Measurements from ENCODE around the gene PPP1R12A. TPM values are rescaled to one million over a fixed set of nuclear protein-coding genes. Genes with fewer than 3 reads are reported as not detected.

PPP1R12A gene
- total and polyA plus RNA-seq, 9 of the 15 experiments (the other 6 are each of a cell fraction or from before 2014, with no cell fraction given): 26.4 to 119 (median 53.3) TPM

GRCh38 chr12:79921786-79922185, 13.1 kb downstream of the PPP1R12A start:
- in situ Hi-C loops (cut with MboI): no loop called here
- POLR2A ChIA-PET: interaction anchor here (1.1 to 1.5 kb wide), 2 partner anchors 10 to 11 kb away, joined by 3 to 4 read pairs; no protein-coding TSS in a partner anchor
- CTCF ChIA-PET (ENCODE audit: low intra/inter-chr PET ratio): no interaction called here
- TF ChIP-seq, protein P1, sequence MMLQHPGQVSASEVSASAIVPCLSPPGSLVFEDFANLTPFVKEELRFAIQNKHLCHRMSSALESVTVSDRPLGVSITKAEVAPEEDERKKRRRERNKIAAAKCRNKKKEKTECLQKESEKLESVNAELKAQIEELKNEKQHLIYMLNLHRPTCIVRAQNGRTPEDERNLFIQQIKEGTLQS (IDR thresholded peaks at IDR 0.05): no peak
- TF ChIP-seq, protein P1 (CRISPR knock-in tag; conservative IDR thresholded peaks at IDR 0.05): no peak
- no peak for TF ChIP-seq CUX1 (CRISPR knock-in tag; IDR thresholded peaks at IDR 0.05)
- no peak for TF ChIP-seq CREB3 (tag; conservative IDR thresholded peaks at IDR 0.05; ENCODE audit: low read depth)
- no peak for TF ChIP-seq ATF7 (IDR thresholded peaks at IDR 0.05)
- no peak for TF ChIP-seq NFYB (IDR thresholded peaks at IDR 0.05; ENCODE audit: extremely low read depth, insufficient read length)
- TF ChIP-seq ZBTB9 (CRISPR knock-in tag; IDR thresholded peaks at IDR 0.05): no peak
- TF ChIP-seq HNRNPH1 (optimal IDR thresholded peaks at IDR 0.05; ENCODE audit: low read depth, low read length): no peak
- TF ChIP-seq RBBP5 (IDR thresholded peaks at IDR 0.05; ENCODE audit: borderline replicate concordance, insufficient read depth, low read length, poor library complexity, severe bottlenecking): no peak
- TF ChIP-seq CEBPB (tag; IDR thresholded peaks at IDR 0.05): no peak
- no peak for TF ChIP-seq TRIM28 (IDR thresholded peaks at IDR 0.05)
- TF ChIP-seq CCNT2 (IDR thresholded peaks at IDR 0.05; ENCODE audit: borderline replicate concordance, extremely low read depth, insufficient read length, low read depth, low read length): no peak
- no peak for TF ChIP-seq POLR2AphosphoS5 (IDR thresholded peaks at IDR 0.05; ENCODE audit: control insufficient read depth, insufficient read depth, low read depth, low read length)
- TF ChIP-seq CSDE1 (IDR thresholded peaks at IDR 0.05): no peak

More at GRCh38 chr12:79921786-79922185, 13.1 kb downstream of the PPP1R12A start:
- WGBS (ENCODE audit: insufficient coverage, low coverage, missing lambda C conversion rate): 100% methylated on average over 1 of the region's 1 CpG
- ATAC-seq: no peak
- no peak overlapping the region for H3K9ac ChIP-seq (ENCODE audit: insufficient read depth in 1 of 2, low read depth in 2 of 2, low read length in 2 of 2)
- no peaks in the 10 kb centered on the region for H3K27me3 ChIP-seq (ENCODE audit: control insufficient read depth in 2 of 2, insufficient read depth in 2 of 2, low read length in 2 of 2)
- H3K4me2 ChIP-seq (ENCODE audit: insufficient read depth, low read length): no peak overlapping the region
- no peak for DNase-seq (ENCODE audit: extremely low read depth in 1 of 4, low spot score in 3 of 4)
- no TSS peak for BruUV-seq (replicated peaks)
- no peak overlapping the region for H3K4me3 ChIP-seq
- no peaks in the 10 kb centered on the region for H3K9me3 ChIP-seq (replicated peaks; ENCODE audit: control insufficient read depth, insufficient read depth, low read depth, low read length)
- no peak overlapping the region for H3K27ac ChIP-seq (ENCODE audit: extremely low read depth, low read depth, low read length)
- H3K9me1 ChIP-seq (ENCODE audit: control insufficient read depth, insufficient read depth, low read length): no peaks in the 10 kb centered on the region
- intact Hi-C loops (cut with micrococcal nuclease): no loop called here
- H4K20me1 ChIP-seq (replicated peaks; ENCODE audit: control insufficient read depth, insufficient read depth, low read length): peaks cover 8% of the 10 kb centered on the region; the same call in 1 of the 2 replicates
- peaks cover 6% of the 10 kb centered on the region; the same call in 1 of the 3 replicates for H3K36me3 ChIP-seq (ENCODE audit: control insufficient read depth, insufficient read depth, low read length)
- peaks cover 96% of the 10 kb centered on the region for H3K79me2 ChIP-seq (ENCODE audit: control insufficient read depth, insufficient read depth, low read length)
- no peak overlapping the region for H2AFZ ChIP-seq (ENCODE audit: low read depth, low read length)
- no peak for FAIRE-seq
- H3K4me1 ChIP-seq (replicated peaks in 1 of 2; ENCODE audit: control insufficient read depth in 2 of 2, insufficient read depth in 2 of 2, low read length in 2 of 2): peaks cover 0 to 11% of the 10 kb centered on the region in 2 experiments; a peak in 2 of 5 replicates

All from K562 (cell line).